GM12891 (cell line): ENCODE results near the gene C4orf46.

Source experiments
- PAX5 ChIP-seq: IDR thresholded peaks from 2 replicates; pipeline ENCODE4 v1.6.1; 2011; ENCODE audit warnings: low read length, moderate library complexity, mild to moderate bottlenecking; ENCODE audit not compliant: insufficient read depth, severe bottlenecking
- POLR2A ChIP-seq: IDR thresholded peaks from 2 replicates; pipeline ENCODE4 v1.6.1; 2011; ENCODE audit warnings: low read depth, low read length, control low read depth
- POLR2AphosphoS5 ChIP-seq: IDR thresholded peaks from 2 replicates; pipeline ENCODE4 v1.6.1; 2011; ENCODE audit warnings: low read depth, low read length, control low read depth

GRCh38 chr4:158652920-158653319, 18.8 kb downstream of the C4orf46 start:
- TF ChIP-seq POLR2A: no peak
- no peak for TF ChIP-seq POLR2AphosphoS5
- no peak for TF ChIP-seq PAX5
